Peyer's patch (tissue), 4 donors: ENCODE measurements around the gene PRSS3. TPM values are rescaled to one million over a fixed set of nuclear protein-coding genes. Genes with fewer than 3 reads are reported as not detected.

Experiments used
- DNase-seq, 3 donors: peaks; one replicate each; pipeline ENCODE4 v3.0.0-alpha.2; 2017 to 2019
- H3K27ac ChIP-seq, 4 donors: fragments of 200-600 bp; sonication (generic); one replicate each; pipeline ENCODE4 v1.5.1; 2016 to 2019
- H3K27me3 ChIP-seq, 2 donors: fragments of 200-600 bp; sonication (generic); one replicate each; pipeline ENCODE4 v1.5.1; 2019
- H3K36me3 ChIP-seq, 3 donors: fragments of 200-600 bp; sonication (generic); one replicate each; pipeline ENCODE4 v1.5.1; 2016 to 2019
- H3K4me1 ChIP-seq, 4 donors: fragments of 200-600 bp; sonication (generic); one replicate each; pipeline ENCODE4 v1.5.1; 2016 to 2019
- H3K4me3 ChIP-seq, 4 donors: fragments of 200-600 bp; sonication (generic); 1 replicate in 3 of 4; 2 replicates in 1 of 4; pipeline ENCODE4 v1.5.1; 2016 to 2019; ENCODE audit warnings: mild to moderate bottlenecking in 1 of 4
- H3K9me3 ChIP-seq, 4 donors: fragments of 200-600 bp; sonication (generic); one replicate each; pipeline ENCODE4 v1.5.1; 2016 to 2019; ENCODE audit warnings: mild to moderate bottlenecking in 1 of 4
- POLR2A ChIP-seq, 2 donors: fragments of 450-650 bp; IDR thresholded peaks; one replicate each; pipeline ENCODE4 v1.5.1; 2017; ENCODE audit warnings: antibody characterized with exemption in 2 of 2, mild to moderate bottlenecking in 2 of 2, moderate library complexity in 2 of 2
- total RNA-seq, 4 donors: library from RNA; depleted of rRNA; stranded (reverse); fragments of >200 nt; gene quantifications; one replicate each; pipeline ENCODE4 v1.1.0, GENCODE V29; 2016
- TF ChIP-seq, protein P1 (sequence below), 6 experiments: fragments of 450-650 bp in 4 of 6; fragments of 200-600 bp in 2 of 6; sonication (generic) in 1 of 6; IDR thresholded peaks; one replicate each; pipeline ENCODE4 v1.5.1; 2017 to 2019; ENCODE audit warnings: antibody characterized with exemption in 6 of 6, mild to moderate bottlenecking in 3 of 6, moderate library complexity in 1 of 6

Gene PRSS3
- total RNA-seq, 4 donors from 2014 or later: 20.6 to 281 (median 209) TPM

DNA sequence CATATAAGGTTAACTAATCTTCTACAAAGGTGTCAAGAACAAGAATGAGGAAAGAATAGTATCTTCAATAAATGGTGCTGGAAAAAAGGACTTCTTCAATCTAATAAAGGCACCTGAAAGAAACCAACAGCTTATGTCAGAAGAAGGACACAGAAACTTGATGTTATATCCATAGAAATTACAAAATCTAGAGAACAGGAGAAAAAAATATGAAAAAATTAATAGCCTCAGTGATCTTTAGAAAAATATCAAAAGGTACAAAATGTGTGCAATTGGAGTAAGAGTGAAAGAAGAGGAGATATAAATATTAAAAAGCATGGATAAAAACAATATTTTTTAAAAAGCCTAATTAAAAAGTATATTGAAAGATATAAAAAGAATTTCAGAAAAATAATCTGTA, 18.8 kb upstream of the PRSS3 start:
- H3K9me3 ChIP-seq: no peaks in the 10 kb centered on the region
- no peaks in the 10 kb centered on the region for H3K27me3 ChIP-seq
- no peak overlapping the region for H3K4me3 ChIP-seq
- peaks cover 0 to 7% (median 0%) of the 10 kb centered on the region in 4 donors for H3K4me1 ChIP-seq
- no peak overlapping the region for H3K27ac ChIP-seq
- no peak for DNase-seq
- H3K36me3 ChIP-seq: no peaks in the 10 kb centered on the region
- no peak for TF ChIP-seq POLR2A (IDR thresholded peaks at IDR 0.05)
- TF ChIP-seq, protein P1, sequence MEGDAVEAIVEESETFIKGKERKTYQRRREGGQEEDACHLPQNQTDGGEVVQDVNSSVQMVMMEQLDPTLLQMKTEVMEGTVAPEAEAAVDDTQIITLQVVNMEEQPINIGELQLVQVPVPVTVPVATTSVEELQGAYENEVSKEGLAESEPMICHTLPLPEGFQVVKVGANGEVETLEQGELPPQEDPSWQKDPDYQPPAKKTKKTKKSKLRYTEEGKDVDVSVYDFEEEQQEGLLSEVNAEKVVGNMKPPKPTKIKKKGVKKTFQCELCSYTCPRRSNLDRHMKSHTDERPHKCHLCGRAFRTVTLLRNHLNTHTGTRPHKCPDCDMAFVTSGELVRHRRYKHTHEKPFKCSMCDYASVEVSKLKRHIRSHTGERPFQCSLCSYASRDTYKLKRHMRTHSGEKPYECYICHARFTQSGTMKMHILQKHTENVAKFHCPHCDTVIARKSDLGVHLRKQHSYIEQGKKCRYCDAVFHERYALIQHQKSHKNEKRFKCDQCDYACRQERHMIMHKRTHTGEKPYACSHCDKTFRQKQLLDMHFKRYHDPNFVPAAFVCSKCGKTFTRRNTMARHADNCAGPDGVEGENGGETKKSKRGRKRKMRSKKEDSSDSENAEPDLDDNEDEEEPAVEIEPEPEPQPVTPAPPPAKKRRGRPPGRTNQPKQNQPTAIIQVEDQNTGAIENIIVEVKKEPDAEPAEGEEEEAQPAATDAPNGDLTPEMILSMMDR (IDR thresholded peaks at IDR 0.05): no peak

DNA sequence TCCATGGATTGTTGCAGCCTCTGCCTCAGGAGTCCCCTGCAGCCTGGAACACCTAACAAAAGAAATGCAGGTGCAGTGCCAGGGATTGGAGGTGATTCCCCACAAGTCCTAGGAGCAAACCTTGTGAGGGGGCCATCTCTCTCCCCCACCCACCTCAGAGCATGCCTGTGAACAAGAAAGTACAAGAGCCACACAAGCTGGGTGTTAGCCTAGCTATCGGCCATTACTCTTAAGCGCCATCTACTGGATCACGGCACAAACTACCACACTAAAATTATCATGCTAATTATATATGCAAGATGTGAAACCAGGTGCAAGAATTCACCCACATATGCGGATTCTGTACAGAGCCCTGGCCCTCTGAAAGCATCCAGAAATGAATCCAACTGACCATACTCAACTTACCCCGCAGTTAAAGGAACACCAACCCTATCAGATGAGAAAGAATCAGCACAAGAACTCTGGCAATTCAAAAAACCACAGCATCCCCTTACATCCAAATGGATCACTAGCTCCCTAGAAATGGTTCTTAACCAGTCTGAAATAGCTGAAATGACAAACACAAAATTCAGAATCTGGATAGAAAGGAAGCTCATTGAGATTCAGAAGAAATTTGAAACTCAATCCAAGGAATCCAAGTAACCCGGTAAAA, 16.5 kb upstream of the PRSS3 start:
- no peak for TF ChIP-seq POLR2A (IDR thresholded peaks at IDR 0.05)
- TF ChIP-seq, protein P1 (IDR thresholded peaks at IDR 0.05): peak; percentile 37 to 85 (median 71)
- Histone ChIP-seq H3K9me3 (no peaks in the 10 kb centered on the region), H3K27ac (no peak overlapping the region), H3K4me3 (no peak overlapping the region), H3K36me3 (no peaks in the 10 kb centered on the region), H3K4me1 (peaks cover 0 to 7% (median 0%) of the 10 kb centered on the region in 4 donors), H3K27me3 (no peaks in the 10 kb centered on the region)
- DNase-seq: peak; percentile 40 to 69 (median 56)

DNA sequence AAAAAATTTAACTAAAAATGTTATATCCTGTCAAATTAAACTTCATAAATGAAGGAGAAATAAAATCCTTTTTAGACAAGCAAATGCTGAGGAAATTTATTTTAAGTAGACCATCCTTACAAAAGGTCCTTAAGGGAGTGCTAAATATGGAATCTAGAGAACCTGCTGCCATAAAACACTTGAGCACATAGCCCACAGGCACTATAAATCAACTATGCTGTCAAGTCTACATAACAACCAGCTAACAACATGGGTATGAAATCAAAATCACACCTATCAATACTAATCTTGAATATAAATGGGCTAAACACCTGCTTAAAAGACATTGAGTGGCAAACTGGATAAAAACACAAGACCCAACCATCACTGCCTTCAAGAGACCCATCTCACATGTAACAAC, 15.1 kb upstream of the PRSS3 start:
- no peak for DNase-seq
- TF ChIP-seq, protein P1 (IDR thresholded peaks at IDR 0.05): no peak
- TF ChIP-seq POLR2A (IDR thresholded peaks at IDR 0.05): no peak
- Histone ChIP-seq H3K27ac (no peak overlapping the region), H3K9me3 (no peaks in the 10 kb centered on the region), H3K4me1 (peaks cover 0 to 7% (median 0%) of the 10 kb centered on the region in 4 donors), H3K36me3 (no peaks in the 10 kb centered on the region), H3K27me3 (no peaks in the 10 kb centered on the region), H3K4me3 (no peak overlapping the region)

- H3K4me1 ChIP-seq: peaks cover 0 to 7% (median 0%) of the 10 kb centered on the region in 4 donors
- H3K27ac ChIP-seq: no peak overlapping the region
- no peaks in the 10 kb centered on the region for H3K36me3 ChIP-seq
- DNase-seq: no peak
- no peaks in the 10 kb centered on the region for H3K27me3 ChIP-seq
- H3K9me3 ChIP-seq: no peaks in the 10 kb centered on the region
- no peak overlapping the region for H3K4me3 ChIP-seq
- no peak for TF ChIP-seq POLR2A (IDR thresholded peaks at IDR 0.05)
- TF ChIP-seq, protein P1 (IDR thresholded peaks at IDR 0.05): no peak
Measured at GRCh38 chr9:33781736-33782135, 13.6 kb upstream of the PRSS3 start.

GRCh38 chr9:33782395-33783152, 12.8 kb upstream of the PRSS3 start:
- Histone ChIP-seq H3K9me3 (no peaks in the 10 kb centered on the region), H3K27ac (no peak overlapping the region), H3K36me3 (no peaks in the 10 kb centered on the region), H3K4me1 (peaks cover 0 to 7% (median 0%) of the 10 kb centered on the region in 4 donors), H3K4me3 (no peak overlapping the region), H3K27me3 (no peaks in the 10 kb centered on the region)
- TF ChIP-seq, protein P1 (IDR thresholded peaks at IDR 0.05): no peak
- TF ChIP-seq POLR2A (IDR thresholded peaks at IDR 0.05): no peak
- DNase-seq: no peak
